ENCODE data around the gene CDCA7L.

DNA sequence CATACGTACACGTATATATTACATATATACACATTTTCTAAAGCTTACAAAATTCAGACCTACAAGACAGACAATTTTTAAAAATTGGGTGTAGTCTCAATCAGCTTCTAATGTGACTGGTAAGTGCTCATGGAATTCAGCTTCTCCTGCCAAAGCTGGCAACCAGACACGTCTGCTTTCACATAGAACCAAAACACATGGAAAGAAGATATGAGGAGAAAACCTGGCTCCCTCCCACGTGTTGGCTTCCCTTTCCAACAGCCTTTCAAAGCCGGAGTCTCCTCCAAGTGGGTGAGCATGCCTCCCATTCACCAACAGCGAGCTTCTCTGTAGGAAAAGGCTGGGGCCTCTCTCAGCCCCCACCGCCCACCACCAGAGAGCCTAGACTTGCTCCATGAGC, 33.4 kb downstream of the CDCA7L start:
- TF ChIP-seq CTCF (IDR thresholded peaks at IDR 0.05), result no peak
- no peak for TF ChIP-seq POLR2A (IDR thresholded peaks at IDR 0.05)

Data from thyroid gland (tissue), 4 donors.